GM12878 (cell line): ENCODE measurements around the gene LDHAL6B. TPM values are rescaled to one million over a fixed set of nuclear protein-coding genes. Genes with fewer than 3 reads are reported as not detected.

Experiments
- ATAC-seq: fragments of 200-7000 bp; cut with Tn5 transposase; 3 replicates; pipeline ENCODE4 v1.9.1; 2020; ENCODE audit warnings: mild to moderate bottlenecking, moderate library complexity
- BruUV-seq: library from RNA; stranded (reverse); fragments of 400-500 nt; replicated peaks from 2 replicates; lab custom pipeline; 2021; lab: Mats Ljungman, UMichigan
- CTCF ChIA-PET: fragments of 300-600 bp; sonication (Branson Sonifier 250); formaldehyde crosslinking; extraction: SDS; loops from one replicate; lab custom pipeline; 2021; ENCODE audit warnings: inconsistent platforms; lab: Yijun Ruan, JAX
- POLR2A ChIA-PET: fragments of 350-600 bp; formaldehyde crosslinking; extraction: SDS; loops from one replicate; lab custom pipeline; 2021; ENCODE audit warnings: inconsistent platforms; lab: Charles Lee
- RAD21 ChIA-PET: fragments of 300-600 bp; sonication (Branson Sonifier 250); formaldehyde crosslinking; loops from one replicate; lab custom pipeline; 2023; ENCODE audit warnings: antibody characterized with exemption; ENCODE audit not compliant: unreplicated experiment; lab: Charles Lee
- SMC1A ChIA-PET: fragments of 300-600 bp; sonication (Branson Sonifier 250); formaldehyde crosslinking; loops from one replicate; lab custom pipeline; 2023; ENCODE audit not compliant: unreplicated experiment, uncharacterized antibody; lab: Charles Lee
- DNase-seq: peaks from one replicate; pipeline ENCODE4 v3.0.0-alpha.2; 2011; ENCODE audit warnings: low read depth, low spot score
- FAIRE-seq: peaks from 3 replicates; lab custom pipeline; 2011; peaks lifted over from hg19 to GRCh38; lab: Jason Lieb, UNC
- H2AFZ ChIP-seq: 2 replicates; pipeline ENCODE4 v1.6.0; 2011; ENCODE audit warnings: low read depth, low read length, control low read depth; ENCODE audit not compliant: control insufficient read depth
- H3K27ac ChIP-seq: 2 replicates; pipeline ENCODE4 v1.5.1; 2011; ENCODE audit warnings: control low read depth; ENCODE audit not compliant: control insufficient read depth, insufficient read depth
- H3K27me3 ChIP-seq, 2 experiments: replicated peaks in 1 of 2; 2 replicates each; pipeline versions ENCODE4 v1.6.0 to v1.6.1; 2011; ENCODE audit warnings: low read length in 1 of 2; ENCODE audit not compliant: control insufficient read depth in 2 of 2, insufficient read depth in 2 of 2
- H3K36me3 ChIP-seq, 2 experiments: 2 replicates each; pipeline ENCODE4 v1.5.1; 2011; ENCODE audit warnings: low read length in 1 of 2; ENCODE audit not compliant: control insufficient read depth in 2 of 2, insufficient read depth in 2 of 2
- H3K4me1 ChIP-seq: 2 replicates; pipeline ENCODE4 v1.6.1; 2011; ENCODE audit warnings: mild to moderate bottlenecking, low read length, moderate library complexity, mixed read lengths; ENCODE audit not compliant: control insufficient read depth, insufficient read depth
- H3K4me2 ChIP-seq: 2 replicates; pipeline ENCODE4 v1.6.0; 2011; ENCODE audit warnings: control low read depth; ENCODE audit not compliant: control insufficient read depth, insufficient read depth
- H3K4me3 ChIP-seq: fragments of 200-600 bp; sonication (generic); 2 replicates; pipeline ENCODE4 v1.5.1; 2016
- H3K79me2 ChIP-seq: 2 replicates; pipeline ENCODE4 v1.6.0; 2011; ENCODE audit warnings: low read length; ENCODE audit not compliant: control insufficient read depth, insufficient read depth
- H3K9ac ChIP-seq: 2 replicates; pipeline ENCODE4 v1.8.0; 2011; ENCODE audit warnings: low read length, control low read depth, mixed read lengths; ENCODE audit not compliant: control insufficient read depth, insufficient read depth
- H3K9me3 ChIP-seq: replicated peaks from 3 replicates; pipeline ENCODE4 v1.5.1; 2011; ENCODE audit warnings: mild to moderate bottlenecking, low read length; ENCODE audit not compliant: control insufficient read depth, insufficient read depth
- H4K20me1 ChIP-seq: 2 replicates; pipeline ENCODE4 v1.6.0; 2011; ENCODE audit not compliant: control insufficient read depth, insufficient read depth
- EED ChIP-seq: sonication (generic); IDR thresholded peaks from 2 replicates; pipeline ENCODE4 v1.6.1; 2016; ENCODE audit warnings: antibody characterized with exemption, low read depth
- ELK1 ChIP-seq: IDR thresholded peaks from 2 replicates; pipeline ENCODE4 v1.6.1; 2012; ENCODE audit warnings: low read depth, low read length, improper control_type of control experiment
- EP300 ChIP-seq, 2 experiments: fragments of 150-350 bp in 1 of 2; IDR thresholded peaks; 2 replicates each; pipeline ENCODE4 v1.6.1; 2011 to 2012; ENCODE audit warnings: low read depth in 2 of 2, low read length in 2 of 2, borderline replicate concordance in 1 of 2, improper control_type of control experiment in 1 of 2, inconsistent platforms in 1 of 2; ENCODE audit not compliant: control insufficient read depth in 1 of 2
- ESRRA ChIP-seq: IDR thresholded peaks from 2 replicates; pipeline ENCODE4 v1.6.1; 2012; ENCODE audit warnings: mild to moderate bottlenecking, low read length, improper control_type of control experiment
- FOS ChIP-seq: IDR thresholded peaks from 3 replicates; pipeline ENCODE4 v1.6.1; 2011; ENCODE audit warnings: borderline replicate concordance; ENCODE audit not compliant: insufficient read length; ENCODE audit errors: extremely low read depth
- FOXK2 ChIP-seq: fragments of 450-650 bp; IDR thresholded peaks from 2 replicates; pipeline ENCODE4 v1.6.1; 2017; ENCODE audit warnings: mild to moderate bottlenecking, moderate library complexity
- HSF1 ChIP-seq: fragments of 150-350 bp; IDR thresholded peaks from 2 replicates; pipeline ENCODE4 v1.6.1; 2014; ENCODE audit warnings: mild to moderate bottlenecking, low read depth, low read length
- IKZF1 ChIP-seq: fragments of 450-650 bp; conservative IDR thresholded peaks from 2 replicates; pipeline ENCODE4 v1.6.1; 2017; ENCODE audit warnings: antibody characterized with exemption, mild to moderate bottlenecking
- IKZF2 ChIP-seq, 2 experiments: fragments of 450-650 bp; IDR thresholded peaks; 2 replicates each; pipeline ENCODE4 v1.6.1; 2017; ENCODE audit warnings: mild to moderate bottlenecking in 2 of 2, moderate library complexity in 2 of 2
- NFIC ChIP-seq: IDR thresholded peaks from 2 replicates; pipeline ENCODE4 v1.6.1; 2012; ENCODE audit warnings: low read depth, mild to moderate bottlenecking, inconsistent platforms, low read length, moderate library complexity
- PBX3 ChIP-seq: IDR thresholded peaks from 2 replicates; pipeline ENCODE4 v1.6.1; 2011; ENCODE audit warnings: mild to moderate bottlenecking, low read depth, low read length, moderate library complexity; ENCODE audit not compliant: insufficient replicate concordance
- PKNOX1 ChIP-seq: fragments of 450-650 bp; IDR thresholded peaks from 2 replicates; pipeline ENCODE4 v1.6.1; 2016; ENCODE audit warnings: mild to moderate bottlenecking
- SIN3A ChIP-seq: IDR thresholded peaks from 2 replicates; pipeline ENCODE4 v1.6.1; 2012; ENCODE audit warnings: low read depth, low read length, improper control_type of control experiment
- SMARCA5 ChIP-seq: fragments of 450-650 bp; IDR thresholded peaks from 2 replicates; pipeline ENCODE4 v1.6.1; 2017; ENCODE audit warnings: mild to moderate bottlenecking
- ZNF687 ChIP-seq: fragments of 450-650 bp; IDR thresholded peaks from 2 replicates; pipeline ENCODE4 v1.6.1; 2017; ENCODE audit warnings: mild to moderate bottlenecking, moderate library complexity
- WGBS: methylation state at CpG from one replicate; pipeline ENCODE4 v1.1.6; 2016; ENCODE audit warnings: low lambda C conversion rate; ENCODE audit not compliant: insufficient replicate concordance, insufficient coverage; ENCODE audit errors: missing lambda C conversion rate; 5-methylcytosine and 5-hydroxymethylcytosine counted together
- in situ Hi-C: fragments of 300-500 bp; cut with MboI; formaldehyde crosslinking; loops from 9 replicates; pipeline ENCODE4 v1.14.3; 2018; ENCODE audit warnings: mixed read lengths
- intact Hi-C: fragments of 100-400 bp; cut with micrococcal nuclease; formaldehyde crosslinking; loops from one replicate; pipeline ENCODE4 v1.14.2; 2022; ENCODE audit not compliant: unreplicated experiment
- polyA plus RNA-seq, 11 experiments: library from polyadenylated mRNA; depleted of rRNA in 4 of 11; unstranded in 6 of 11; stranded (reverse) in 5 of 11; fragments of >200 nt; fragmentation: Nextera tagmentation in 4 of 11; fragmentation: Illumina TruSeq in 1 of 11; extraction: Ambion mirVana in 4 of 11; extraction: Trizol in 1 of 11; gene quantifications; 1 replicate in 1 of 11; 2 replicates in 10 of 11; pipeline versions ENCODE4 v1.2.1 to v1.2.3, GENCODE V29; 2011 to 2016; ENCODE audit warnings: inconsistent platforms in 2 of 11, missing spikeins in 2 of 11, low read depth in 1 of 11
- total RNA-seq, 4 experiments: library from RNA; depleted of rRNA in 3 of 4; stranded (reverse); fragments of >200 nt in 3 of 4; fragmentation: Illumina TruSeq in 1 of 4; extraction: Trizol in 1 of 4; gene quantifications; 2 replicates each; pipeline versions ENCODE4 v1.2.1 to v1.2.3, GENCODE V29; 2013 to 2021

LDHAL6B gene
- total and polyA plus RNA-seq, 10 of the 15 experiments (the other 5 are each of a cell fraction or from before 2014, with no cell fraction given) = 0.33 to 0.66 TPM; not detected in 8

- FAIRE-seq (no peak), ATAC-seq (no peak), DNase-seq (no peak)
- BruUV-seq = no TSS peak
- H3K4me3 ChIP-seq = no peak overlapping the region
- H3K9ac ChIP-seq = no peak overlapping the region
- H3K4me2 ChIP-seq = no peak overlapping the region
- peaks cover 8% of the 10 kb centered on the region; the same call in 2 of the 3 replicates for H3K9me3 ChIP-seq
- H3K4me1 ChIP-seq = no peaks in the 10 kb centered on the region
- no peak overlapping the region for H2AFZ ChIP-seq
- H3K79me2 ChIP-seq = no peaks in the 10 kb centered on the region
- in situ Hi-C loops (no loop called here), intact Hi-C loops (no loop called here)
- H4K20me1 ChIP-seq = no peaks in the 10 kb centered on the region
- ChIA-PET CTCF (interaction anchor here (0.6 to 0.8 kb wide), 3 partner anchors 230 to 346 kb away, joined by 3 to 4 read pairs (median 3); no protein-coding TSS in a partner anchor), POLR2A (no interaction called here), RAD21 (no interaction called here), SMC1A (interaction anchor here (0.9 to 1.7 kb wide), 2 partner anchors 197 to 328 kb away, joined by 3 to 4 read pairs; no protein-coding TSS in a partner anchor)
- H3K36me3 ChIP-seq = peaks cover 13 to 52% of the 10 kb centered on the region in 2 experiments
- WGBS = 97% methylated on average over 4 of the region's 4 CpGs
- no peak overlapping the region for H3K27ac ChIP-seq
- no peaks in the 10 kb centered on the region for H3K27me3 ChIP-seq
- TF ChIP-seq PKNOX1 (no peak), SMARCA5 (no peak), NFIC (no peak), ESRRA (no peak), PBX3 (no peak), HSF1 (no peak), EP300 (IDR thresholded peaks at IDR 0.05; ENCODE audit: borderline replicate concordance in 1 of 2, control insufficient read depth in 1 of 2, low read depth in 2 of 2, low read length in 2 of 2) (no peak), IKZF2 (IDR thresholded peaks at IDR 0.05) (no peak), FOXK2 (no peak), ZNF687 (no peak), IKZF1 (no peak), ELK1 (no peak), SIN3A (no peak), EED (no peak), FOS (no peak)
These were observed 20.1 kb upstream of the LDHAL6B start for GRCh38 chr15:59186501-59186900.
